Lung (tissue), 12 donors: ENCODE data around the gene C5orf58. TPM values are rescaled to one million over a fixed set of nuclear protein-coding genes. Genes with fewer than 3 reads are reported as not detected.
A peak's percentile ranks its signal among the peaks of the same experiment; 100 is the strongest.

ENCODE experiments used
- ATAC-seq: fragments of 200-7000 bp; cut with Tn5 transposase; one replicate; pipeline ENCODE4 v1.9.1; 2020; ENCODE audit warnings: moderate number of reproducible peaks; ENCODE audit not compliant: insufficient read depth, low FRiP score
- DNase-seq, 3 donors: peaks; one replicate each; pipeline ENCODE4 v3.0.0-alpha.2; 2013 to 2017
- H3K27ac ChIP-seq, 2 donors: one replicate each; pipeline ENCODE4 v1.5.1; 2013; ENCODE audit warnings: mild to moderate bottlenecking in 2 of 2, moderate library complexity in 2 of 2, control low read depth in 1 of 2, inconsistent platforms in 1 of 2, low read depth in 1 of 2, low read length in 1 of 2
- H3K27me3 ChIP-seq, 3 donors: one replicate each; pipeline ENCODE4 v1.5.1; 2013; ENCODE audit warnings: low read length in 2 of 3; ENCODE audit not compliant: control insufficient read depth in 3 of 3, insufficient read depth in 3 of 3
- H3K36me3 ChIP-seq, 4 donors: one replicate each; pipeline ENCODE4 v1.5.1; 2013; ENCODE audit warnings: low read length in 4 of 4, mild to moderate bottlenecking in 1 of 4, moderate library complexity in 1 of 4; ENCODE audit not compliant: control insufficient read depth in 4 of 4, insufficient read depth in 4 of 4
- H3K4me1 ChIP-seq, 5 donors: one replicate each; pipeline ENCODE4 v1.5.1; 2013; ENCODE audit warnings: low read length in 5 of 5, mild to moderate bottlenecking in 2 of 5, moderate library complexity in 1 of 5; ENCODE audit not compliant: control insufficient read depth in 5 of 5, insufficient read depth in 5 of 5
- H3K4me3 ChIP-seq: one replicate; pipeline ENCODE4 v1.5.1; 2013; ENCODE audit warnings: mild to moderate bottlenecking, control low read depth, moderate library complexity
- H3K9ac ChIP-seq, 2 donors: one replicate each; pipeline ENCODE4 v1.5.1; 2013; ENCODE audit warnings: low read length in 2 of 2, control low read depth in 1 of 2; ENCODE audit not compliant: insufficient read depth in 1 of 2
- H3K9me3 ChIP-seq, 4 donors: one replicate each; pipeline ENCODE4 v1.5.1; 2013; ENCODE audit warnings: low read length in 3 of 4, mild to moderate bottlenecking in 1 of 4, moderate library complexity in 1 of 4; ENCODE audit not compliant: control insufficient read depth in 4 of 4, insufficient read depth in 3 of 4
- CTCF ChIP-seq: IDR thresholded peaks from 2 replicates; pipeline ENCODE4 v1.5.1; 2012; ENCODE audit warnings: mild to moderate bottlenecking; ENCODE audit errors: control extremely low read depth, extremely low read depth
- WGBS, 2 donors: extraction: QIAGEN DNeasy Blood & Tissue Kit; methylation state at CpG; one replicate each; pipeline ENCODE4 v1.1.7; 2013; 5-methylcytosine and 5-hydroxymethylcytosine counted together
- polyA plus RNA-seq, 2 donors: library from polyadenylated mRNA; stranded (reverse); fragments of 200-250 nt; gene quantifications; one replicate each; pipeline ENCODE4 v1.2.1, GENCODE V29; 2013
- total RNA-seq, 2 donors: library from RNA; depleted of rRNA in 1 of 2; stranded (reverse); fragments of >200 nt in 1 of 2; gene quantifications; one replicate each; pipeline ENCODE4 v1.2.1, GENCODE V29; 2014 to 2021
- donor health status: control.
- donor health status: control.
- donor health status: Bipolar disorder and iron deficiency.
- donor health status: healthy.
- donor health status: DM: yes; HTN: yes; CAD: no.

C5orf58 gene
- total and polyA plus RNA-seq, 4 donors = 0.05 TPM; not detected in 3

- Histone ChIP-seq H3K9ac (no peak overlapping the region), H3K27ac (no peak overlapping the region), H3K4me1 (peaks cover 0 to 31% (median 0%) of the 10 kb centered on the region in 5 donors), H3K9me3 (no peaks in the 10 kb centered on the region), H3K27me3 (no peaks in the 10 kb centered on the region), H3K36me3 (no peaks in the 10 kb centered on the region), H3K4me3 (no peak overlapping the region)
- DNase-seq (no peak), ATAC-seq (no peak)
- TF ChIP-seq CTCF = no peak
- WGBS, 2 donors = 86 to 90% methylated on average over 2 of the region's 2 CpGs
Observed at GRCh38 chr5:170220191-170220590, 12.6 kb upstream of the C5orf58 start.

GRCh38 chr5:170221327-170221741 lies 11.5 kb upstream of the C5orf58 start:
- ATAC-seq (no peak), DNase-seq (peak; percentile 72 to 92 (median 91))
- H3K36me3 ChIP-seq = no peaks in the 10 kb centered on the region
- H3K9ac ChIP-seq = no peak overlapping the region
- WGBS, 2 donors = 75 to 82% methylated on average over 6 of the region's 6 CpGs
- peaks cover 0 to 36% (median 0%) of the 10 kb centered on the region in 5 donors for H3K4me1 ChIP-seq
- no peak overlapping the region for H3K4me3 ChIP-seq
- no peak for TF ChIP-seq CTCF
- H3K27me3 ChIP-seq = no peaks in the 10 kb centered on the region
- no peaks in the 10 kb centered on the region for H3K9me3 ChIP-seq
- H3K27ac ChIP-seq = peak overlapping the region in 1 of 2 donors; percentile 4

- H3K9ac ChIP-seq = no peak overlapping the region
- no peaks in the 10 kb centered on the region for H3K36me3 ChIP-seq
- H3K9me3 ChIP-seq = no peaks in the 10 kb centered on the region
- H3K27me3 ChIP-seq = no peaks in the 10 kb centered on the region
- DNase-seq (peak in 2 of 3 donors; percentile 64 to 79), ATAC-seq (no peak)
- no peak for TF ChIP-seq CTCF
- no peak overlapping the region for H3K27ac ChIP-seq
- H3K4me1 ChIP-seq = peaks cover 0 to 37% (median 2%) of the 10 kb centered on the region in 5 donors
- H3K4me3 ChIP-seq = no peak overlapping the region
Observed at GRCh38 chr5:170223360-170223759, 9.4 kb upstream of the C5orf58 start.

GRCh38 chr5:170223906-170224305 lies 8.9 kb upstream of the C5orf58 start:
- Histone ChIP-seq H3K4me1 (peaks cover 0 to 37% (median 2%) of the 10 kb centered on the region in 5 donors), H3K27me3 (no peaks in the 10 kb centered on the region), H3K27ac (no peak overlapping the region), H3K9ac (no peak overlapping the region), H3K4me3 (no peak overlapping the region), H3K9me3 (no peaks in the 10 kb centered on the region), H3K36me3 (no peaks in the 10 kb centered on the region)
- ATAC-seq (no peak), DNase-seq (no peak)
- 63 to 69% methylated on average over 5 of the region's 5 CpGs for WGBS, 2 donors
- TF ChIP-seq CTCF = no peak
